ENCODE data around the gene RGS5.

GRCh38 chr1:163161337-163161736, 41.4 kb downstream of the RGS5 start:
- TF ChIP-seq ZNF384 (IDR thresholded peaks at IDR 0.05) (no peak), BHLHE40 (IDR thresholded peaks at IDR 0.05; ENCODE audit: borderline replicate concordance) (no peak), SP1 (IDR thresholded peaks at IDR 0.05) (no peak), TARDBP (IDR thresholded peaks at IDR 0.05) (no peak), FOXK2 (IDR thresholded peaks at IDR 0.05) (no peak), SUZ12 (IDR thresholded peaks at IDR 0.05) (no peak), HDGF (IDR thresholded peaks at IDR 0.05; ENCODE audit: borderline replicate concordance) (no peak), ARNT (IDR thresholded peaks at IDR 0.05) (no peak), NFRKB (IDR thresholded peaks at IDR 0.05) (no peak), ELF4 (IDR thresholded peaks at IDR 0.05) (no peak)

Measured in HEK293T (cell line).